HEK293 (cell line): ENCODE measurements around the gene COL4A3.

ENCODE experiments used
- CTCF ChIA-PET: fragments of 350-600 bp; formaldehyde crosslinking; extraction: SDS; loops from one replicate; lab custom pipeline; 2021; ENCODE audit warnings: antibody characterized with exemption; lab: Yijun Ruan, JAX
- POLR2A ChIA-PET: fragments of 300-600 bp; formaldehyde crosslinking; extraction: SDS; loops from one replicate; lab custom pipeline; 2020; ENCODE audit warnings: antibody characterized with exemption, inconsistent platforms; lab: Yijun Ruan, JAX
- H3K27ac ChIP-seq: fragments of 200-500 bp; sonication (Bioruptor generic); 2 replicates; pipeline ENCODE4 v1.5.1; 2014; ENCODE audit warnings: low read depth, low read length, control low read depth, inconsistent platforms; ENCODE audit errors: extremely low read depth
- H3K36me3 ChIP-seq, 2 experiments: fragments of 200-500 bp in 1 of 2; sonication (Bioruptor generic) in 1 of 2; 1 replicate in 1 of 2; 2 replicates in 1 of 2; pipeline ENCODE4 v1.5.1; 2014 to 2017; ENCODE audit warnings: inconsistent platforms in 2 of 2, low read length in 2 of 2; ENCODE audit not compliant: control insufficient read depth in 2 of 2, insufficient read depth in 1 of 2
- H3K4me1 ChIP-seq: fragments of 200-500 bp; sonication (Bioruptor generic); 2 replicates; pipeline ENCODE4 v1.5.1; 2014; ENCODE audit warnings: mild to moderate bottlenecking, low read length, inconsistent platforms; ENCODE audit not compliant: control insufficient read depth, insufficient read depth
- H3K4me3 ChIP-seq: 2 replicates; pipeline ENCODE4 v1.5.1; 2011; ENCODE audit warnings: low read depth, mild to moderate bottlenecking, control low read depth, low read length, moderate library complexity
- H3K9me3 ChIP-seq: fragments of 200-500 bp; sonication (Bioruptor generic); 2 replicates; pipeline ENCODE4 v1.5.1; 2014; ENCODE audit warnings: low read depth, low read length, inconsistent platforms; ENCODE audit not compliant: control insufficient read depth, insufficient read depth
- AEBP2 ChIP-seq: fragments of 450-650 bp; formaldehyde crosslinking; IDR thresholded peaks from 2 replicates; pipeline ENCODE4 v1.5.1; 2016; ENCODE audit warnings: missing biosample characterization, missing genetic modification characterization, borderline replicate concordance
- GLIS2 ChIP-seq: fragments of 450-650 bp; formaldehyde crosslinking; IDR thresholded peaks from 2 replicates; pipeline ENCODE4 v1.5.1; 2016; ENCODE audit warnings: missing biosample characterization, missing genetic modification characterization
- TSHZ1 ChIP-seq: fragments of 450-650 bp; formaldehyde crosslinking; IDR thresholded peaks from 2 replicates; pipeline ENCODE4 v1.5.1; 2016; ENCODE audit warnings: missing biosample characterization, missing genetic modification characterization, borderline replicate concordance
- ZNF133 ChIP-seq: fragments of 450-650 bp; formaldehyde crosslinking; IDR thresholded peaks from 2 replicates; pipeline ENCODE4 v1.5.1; 2016; ENCODE audit warnings: missing biosample characterization, missing genetic modification characterization
- ZNF146 ChIP-seq: fragments of 450-650 bp; formaldehyde crosslinking; IDR thresholded peaks from 2 replicates; pipeline ENCODE4 v1.5.1; 2016; ENCODE audit warnings: missing biosample characterization, missing genetic modification characterization
- ZNF202 ChIP-seq: fragments of 450-650 bp; formaldehyde crosslinking; IDR thresholded peaks from 2 replicates; pipeline ENCODE4 v1.5.1; 2016; ENCODE audit warnings: missing biosample characterization, missing genetic modification characterization, borderline replicate concordance
- ZNF404 ChIP-seq: fragments of 450-650 bp; formaldehyde crosslinking; IDR thresholded peaks from 2 replicates; pipeline ENCODE4 v1.5.1; 2017; ENCODE audit warnings: missing biosample characterization, missing genetic modification characterization
- ZNF549 ChIP-seq: fragments of 450-650 bp; IDR thresholded peaks from 2 replicates; pipeline ENCODE4 v1.5.1; 2018; ENCODE audit warnings: missing biosample characterization, missing genetic modification characterization, mild to moderate bottlenecking, inconsistent platforms, moderate library complexity
- ZNF654 ChIP-seq: fragments of 450-650 bp; formaldehyde crosslinking; IDR thresholded peaks from 2 replicates; pipeline ENCODE4 v1.5.1; 2016; ENCODE audit warnings: low read depth, missing biosample characterization, missing genetic modification characterization
- ZNF777 ChIP-seq: fragments of 450-650 bp; formaldehyde crosslinking; IDR thresholded peaks from 2 replicates; pipeline ENCODE4 v1.5.1; 2017; ENCODE audit warnings: missing biosample characterization, missing genetic modification characterization, borderline replicate concordance
- ZNF791 ChIP-seq: fragments of 450-650 bp; formaldehyde crosslinking; IDR thresholded peaks from 2 replicates; pipeline ENCODE4 v1.5.1; 2016; ENCODE audit warnings: missing biosample characterization, missing genetic modification characterization

COL4A3 gene

GRCh38 chr2:227351639-227352038 is 187.2 kb downstream of the COL4A3 start (continued):
- TF ChIP-seq ZNF146 = no peak
- no peak for TF ChIP-seq ZNF133
- no peak for TF ChIP-seq GLIS2 (tag by site-specific recombination)
- no peak for TF ChIP-seq ZNF777 (tag by site-specific recombination)

- Histone ChIP-seq H3K4me1 (no peaks in the 10 kb centered on the region), H3K9me3 (no peaks in the 10 kb centered on the region), H3K4me3 (no peak overlapping the region), H3K36me3 (peaks cover 16 to 57% of the 10 kb centered on the region in 2 experiments), H3K27ac (no peak overlapping the region)
- ChIA-PET CTCF (interaction anchor here (1.1 kb wide), 1 partner anchor 406 kb away, joined by 3 read pairs; no protein-coding TSS in a partner anchor), POLR2A (no interaction called here)
- TF ChIP-seq ZNF404 (tag by site-specific recombination) (no peak), ZNF549 (tag by site-specific recombination) (no peak), AEBP2 (no peak), TSHZ1 (tag by site-specific recombination) (no peak), ZNF202 (no peak)
Measured at GRCh38 chr2:227360351-227360750, 195.9 kb downstream of the COL4A3 start.

GRCh38 chr2:227363756-227364155 is 199.3 kb downstream of the COL4A3 start:
- Histone ChIP-seq H3K4me3 (no peak overlapping the region), H3K36me3 (peaks cover 2 to 24% of the 10 kb centered on the region in 2 experiments), H3K4me1 (no peaks in the 10 kb centered on the region), H3K9me3 (no peaks in the 10 kb centered on the region), H3K27ac (no peak overlapping the region)
- ChIA-PET POLR2A (no interaction called here), CTCF (no interaction called here)
- TF ChIP-seq ZNF791 (tag by site-specific recombination) (no peak), ZNF654 (tag by site-specific recombination) (0 out of 2 replicates have a peak, but pooled peaks have one; percentile 4)
